Measurements from ENCODE around the gene AP1S1. TPM values are rescaled to one million over a fixed set of nuclear protein-coding genes. Genes with fewer than 3 reads are reported as not detected.
"Not testable (repeated sequence)": the region's sequence is repeated elsewhere in the genome, so short reads cannot be mapped to it uniquely, and the experiment has no call there.

AP1S1 gene
- total and polyA plus RNA-seq, 2 donors = 40.8 to 41.0 TPM

- H3K4me1 ChIP-seq (ENCODE audit: insufficient read depth) = peaks cover 2% of the 10 kb centered on the region
- H3K4me3 ChIP-seq (ENCODE audit: low read depth, low read length) = no peak within 1 kb of the TSS
- DNase-seq (ENCODE audit: extremely low spot score) = no peak
- no peak within 1 kb of the TSS for H3K27ac ChIP-seq (ENCODE audit: low read depth)
- WGBS = 31% methylated on average over 21 of the region's 21 CpGs
- H3K36me3 ChIP-seq (ENCODE audit: insufficient read depth) = no peaks in the 10 kb centered on the region
These were observed 46.8 kb downstream of the AP1S1 start, which contains the start of gene MOGAT3 for GRCh38 chr7:101200862-101201599. TSS of gene MOGAT3 (minus strand) at chr7:101201036. CDS start at chr7:101200854, 182 bp downstream.

GRCh38 chr7:101201695-101202602 is 47.7 kb downstream of the AP1S1 start:
- peaks cover 2% of the 10 kb centered on the region for H3K4me1 ChIP-seq (ENCODE audit: insufficient read depth)
- H3K27ac ChIP-seq (ENCODE audit: low read depth) = no peak overlapping the region
- H3K36me3 ChIP-seq (ENCODE audit: insufficient read depth) = no peaks in the 10 kb centered on the region
- no peak for DNase-seq (ENCODE audit: extremely low spot score)
- no peak overlapping the region for H3K4me3 ChIP-seq (ENCODE audit: low read depth, low read length)
- 8% methylated on average over 75 of the region's 75 CpGs for WGBS

- 82% methylated on average over 5 of the region's 5 CpGs for WGBS
- Histone ChIP-seq H3K27ac (ENCODE audit: low read depth) (no peak overlapping the region), H3K4me3 (ENCODE audit: low read depth, low read length) (no peak overlapping the region), H3K36me3 (ENCODE audit: insufficient read depth) (no peaks in the 10 kb centered on the region), H3K4me1 (ENCODE audit: insufficient read depth) (peaks cover 2% of the 10 kb centered on the region)
- DNase-seq (ENCODE audit: extremely low spot score) = no peak
These were observed 48.3 kb downstream of the AP1S1 start for GRCh38 chr7:101202603-101202918.

- not testable (repeated sequence) for DNase-seq (ENCODE audit: extremely low spot score); H3K27ac ChIP-seq (ENCODE audit: low read depth); H3K36me3 ChIP-seq (ENCODE audit: insufficient read depth); H3K4me3 ChIP-seq (ENCODE audit: low read depth, low read length); H3K4me1 ChIP-seq (ENCODE audit: insufficient read depth)
- 65% methylated on average over 22 of the region's 22 CpGs for WGBS
These were observed 49.8 kb downstream of the AP1S1 start for GRCh38 chr7:101203740-101204738.

- no peak overlapping the region for H3K27ac ChIP-seq (ENCODE audit: low read depth)
- no peak overlapping the region for H3K4me3 ChIP-seq (ENCODE audit: low read depth, low read length)
- H3K36me3 ChIP-seq (ENCODE audit: insufficient read depth) = no peaks in the 10 kb centered on the region
- H3K4me1 ChIP-seq (ENCODE audit: insufficient read depth) = peaks cover 2% of the 10 kb centered on the region
- WGBS = 84% methylated on average over 32 of the region's 32 CpGs
- DNase-seq (ENCODE audit: extremely low spot score) = no peak
These were observed 51.8 kb downstream of the AP1S1 start for GRCh38 chr7:101205901-101206664.

- WGBS = 89% methylated on average over 19 of the region's 19 CpGs
These were observed 52.4 kb downstream of the AP1S1 start for GRCh38 chr7:101206665-101207042.

GRCh38 chr7:101207459-101207858 is 53.2 kb downstream of the AP1S1 start:
- 94% methylated on average over 17 of the region's 17 CpGs for WGBS
- DNase-seq (ENCODE audit: extremely low spot score) = no peak
- no peak overlapping the region for H3K27ac ChIP-seq (ENCODE audit: low read depth)
- H3K36me3 ChIP-seq (ENCODE audit: insufficient read depth) = no peaks in the 10 kb centered on the region
- no peaks in the 10 kb centered on the region for H3K4me1 ChIP-seq (ENCODE audit: insufficient read depth)
- no peak overlapping the region for H3K4me3 ChIP-seq (ENCODE audit: low read depth, low read length)

More at GRCh38 chr7:101206665-101207042, 52.4 kb downstream of the AP1S1 start:
- Histone ChIP-seq H3K4me3 (ENCODE audit: low read depth, low read length) (no peak overlapping the region), H3K36me3 (ENCODE audit: insufficient read depth) (no peaks in the 10 kb centered on the region), H3K27ac (ENCODE audit: low read depth) (no peak overlapping the region), H3K4me1 (ENCODE audit: insufficient read depth) (peaks cover 2% of the 10 kb centered on the region)
- DNase-seq (ENCODE audit: extremely low spot score) = no peak

- no peak overlapping the region for H3K27ac ChIP-seq (ENCODE audit: low read depth)
- no peaks in the 10 kb centered on the region for H3K4me1 ChIP-seq (ENCODE audit: insufficient read depth)
- WGBS = 89% methylated on average over 14 of the region's 14 CpGs
- DNase-seq (ENCODE audit: extremely low spot score) = no peak
- no peak overlapping the region for H3K4me3 ChIP-seq (ENCODE audit: low read depth, low read length)
- no peaks in the 10 kb centered on the region for H3K36me3 ChIP-seq (ENCODE audit: insufficient read depth)
These were observed 54.5 kb downstream of the AP1S1 start for GRCh38 chr7:101208794-101209193.

GRCh38 chr7:101210143-101210542 is 55.9 kb downstream of the AP1S1 start:
- H3K36me3 ChIP-seq (ENCODE audit: insufficient read depth) = no peaks in the 10 kb centered on the region
- no peak for DNase-seq (ENCODE audit: extremely low spot score)
- H3K27ac ChIP-seq (ENCODE audit: low read depth) = no peak overlapping the region
- H3K4me3 ChIP-seq (ENCODE audit: low read depth, low read length) = no peak overlapping the region
- H3K4me1 ChIP-seq (ENCODE audit: insufficient read depth) = no peaks in the 10 kb centered on the region
- 93% methylated on average over 19 of the region's 19 CpGs for WGBS

Small RNA genes within 50 kb of the gene (small RNA-seq; reads per million reads assigned to genes)
- not detected for gene MIR4653

Other genes starting within 250 kb of the AP1S1 start
- not detected for gene MUC3A, start 204.9 kb upstream of the AP1S1 start, total RNA-seq
- gene MUC3A, start 204.9 kb upstream of the AP1S1 start, polyA plus RNA-seq = 0.23 TPM
- 1.1 TPM for gene MUC12, start 184.9 kb upstream of the AP1S1 start, total RNA-seq
- gene MUC12, start 184.9 kb upstream of the AP1S1 start, polyA plus RNA-seq = 2.1 TPM
- not detected for gene MUC17, start 134.4 kb upstream of the AP1S1 start, total RNA-seq
- gene MUC17, start 134.4 kb upstream of the AP1S1 start, polyA plus RNA-seq = not detected
- gene TRIM56, start 69.0 kb upstream of the AP1S1 start, total RNA-seq = 13.5 TPM
- gene TRIM56, start 69.0 kb upstream of the AP1S1 start, polyA plus RNA-seq = 15.4 TPM
- gene SERPINE1, start 27.4 kb upstream of the AP1S1 start, total RNA-seq = 3.1 TPM
- 45.6 TPM for gene SERPINE1, start 27.4 kb upstream of the AP1S1 start, polyA plus RNA-seq
- not detected for gene VGF, start 11.1 kb downstream of the AP1S1 start, total RNA-seq
- gene VGF, start 11.1 kb downstream of the AP1S1 start, polyA plus RNA-seq = 0.18 TPM
- gene NAT16, start 25.8 kb downstream of the AP1S1 start, total RNA-seq = not detected
- not detected for gene NAT16, start 25.8 kb downstream of the AP1S1 start, polyA plus RNA-seq
- gene MOGAT3, start 46.6 kb downstream of the AP1S1 start, total RNA-seq = not detected
- gene MOGAT3, start 46.6 kb downstream of the AP1S1 start, polyA plus RNA-seq = not detected
- gene PLOD3, start 63.1 kb downstream of the AP1S1 start, total RNA-seq = 24.8 TPM
- gene PLOD3, start 63.1 kb downstream of the AP1S1 start, polyA plus RNA-seq = 57.6 TPM
- gene ZNHIT1, start 63.7 kb downstream of the AP1S1 start, total RNA-seq = 59.5 TPM
- gene ZNHIT1, start 63.7 kb downstream of the AP1S1 start, polyA plus RNA-seq = 77.5 TPM
- 5.3 TPM for gene CLDN15, start 83.3 kb downstream of the AP1S1 start, total RNA-seq
- gene CLDN15, start 83.3 kb downstream of the AP1S1 start, polyA plus RNA-seq = 15.2 TPM
- 66.7 TPM for gene FIS1, start 90.6 kb downstream of the AP1S1 start, total RNA-seq
- gene FIS1, start 90.6 kb downstream of the AP1S1 start, polyA plus RNA-seq = 247 TPM
- gene IFT22, start 167.3 kb downstream of the AP1S1 start, total RNA-seq = 28.2 TPM
- gene IFT22, start 167.3 kb downstream of the AP1S1 start, polyA plus RNA-seq = 32.9 TPM
- gene COL26A1, start 208.4 kb downstream of the AP1S1 start, total RNA-seq = 2.9 TPM
- gene COL26A1, start 208.4 kb downstream of the AP1S1 start, polyA plus RNA-seq = 0.06 TPM

Data from urinary bladder (tissue), 4 donors.